HepG2 (cell line): ENCODE measurements around the gene SNRNP25. TPM values are rescaled to one million over a fixed set of nuclear protein-coding genes. Genes with fewer than 3 reads are reported as not detected.
A peak's percentile ranks its signal among the peaks of the same experiment; 100 is the strongest.

Experiments
- BCL6 ChIP-seq: IDR thresholded peaks from 2 replicates; pipeline ENCODE4 v1.6.1; 2016; ENCODE audit warnings: missing genetic modification reagents, missing compliant biosample characterization
- BORCS8-MEF2B ChIP-seq: sonication (generic); formaldehyde crosslinking; IDR thresholded peaks from 2 replicates; pipeline ENCODE4 v1.8.0; 2022; ENCODE audit warnings: mild to moderate bottlenecking, missing genetic modification reagents
- CBFB ChIP-seq: sonication (generic); formaldehyde crosslinking; IDR thresholded peaks from 2 replicates; pipeline ENCODE4 v1.4.0; 2020; ENCODE audit warnings: missing genetic modification reagents
- ETV6 ChIP-seq: sonication (generic); formaldehyde crosslinking; conservative IDR thresholded peaks from 2 replicates; pipeline ENCODE4 v1.4.0; 2020; ENCODE audit warnings: missing genetic modification reagents
- KAT7 ChIP-seq: IDR thresholded peaks from 2 replicates; pipeline ENCODE4 v1.6.1; 2018; ENCODE audit warnings: borderline replicate concordance, missing compliant biosample characterization
- KLF15 ChIP-seq: sonication (generic); formaldehyde crosslinking; IDR thresholded peaks from 2 replicates; pipeline ENCODE4 v1.8.1; 2023; ENCODE audit warnings: borderline replicate concordance, mild to moderate bottlenecking, inconsistent platforms, missing genetic modification reagents, mixed read lengths
- NCOA2 ChIP-seq: sonication (generic); formaldehyde crosslinking; IDR thresholded peaks from 2 replicates; pipeline ENCODE4 v1.8.0; 2022; ENCODE audit warnings: inconsistent platforms
- PCBP2 ChIP-seq: fragments of 200-400 bp; formaldehyde crosslinking; optimal IDR thresholded peaks from 2 replicates; pipeline ENCODE3; 2018; ENCODE audit warnings: low read length, low read depth; ENCODE audit not compliant: poor library complexity, severe bottlenecking
- SP2 ChIP-seq: sonication (generic); formaldehyde crosslinking; IDR thresholded peaks from 2 replicates; pipeline ENCODE4 v1.5.1; 2020; ENCODE audit warnings: mild to moderate bottlenecking, missing genetic modification reagents
- ZBTB26 ChIP-seq: IDR thresholded peaks from 2 replicates; pipeline ENCODE4 v1.6.1; 2016; ENCODE audit warnings: missing compliant biosample characterization, missing genetic modification reagents, borderline replicate concordance
- ZFP91 ChIP-seq: sonication (generic); formaldehyde crosslinking; IDR thresholded peaks from 2 replicates; pipeline ENCODE4 v1.9.0; 2022; ENCODE audit warnings: missing genetic modification reagents, mild to moderate bottlenecking, borderline replicate concordance
- ZNF124 ChIP-seq: sonication (generic); formaldehyde crosslinking; IDR thresholded peaks from 2 replicates; pipeline ENCODE4 v1.4.0; 2020; ENCODE audit warnings: missing genetic modification reagents
- ZNF574 ChIP-seq: sonication (generic); formaldehyde crosslinking; IDR thresholded peaks from 2 replicates; pipeline ENCODE4 v1.4.0; 2020; ENCODE audit warnings: missing genetic modification reagents
- ZNF605 ChIP-seq: sonication (generic); formaldehyde crosslinking; IDR thresholded peaks from 2 replicates; pipeline ENCODE4 v1.8.0; 2022; ENCODE audit warnings: mild to moderate bottlenecking, missing genetic modification reagents
- ZNF790 ChIP-seq: sonication (generic); formaldehyde crosslinking; IDR thresholded peaks from 2 replicates; pipeline ENCODE4 v1.8.0; 2022; ENCODE audit warnings: missing genetic modification reagents, mild to moderate bottlenecking, borderline replicate concordance
- polyA plus RNA-seq, 8 experiments: library from polyadenylated mRNA; depleted of rRNA in 3 of 8; stranded (reverse) in 7 of 8; unstranded in 1 of 8; fragments of >200 nt; fragmentation: Illumina TruSeq in 4 of 8; extraction: Trizol in 4 of 8; gene quantifications; 2 replicates each; pipeline versions ENCODE4 v1.2.1 to v1.2.3, GENCODE V29; 2011 to 2016; ENCODE audit warnings: low read depth in 4 of 8, missing spikeins in 1 of 8, mixed read lengths in 1 of 8; ENCODE audit not compliant: insufficient read depth in 1 of 8
- total RNA-seq, 5 experiments: library from RNA; depleted of rRNA; stranded (reverse); fragments of >200 nt; fragmentation: Illumina TruSeq; extraction: Trizol; gene quantifications; 2 replicates each; pipeline ENCODE4 v1.2.3, GENCODE V29; 2016; ENCODE audit warnings: low read depth in 1 of 5
- TF ChIP-seq, protein P1 (sequence below): sonication (generic); formaldehyde crosslinking; IDR thresholded peaks from 2 replicates; pipeline ENCODE4 v1.5.1; 2020; ENCODE audit warnings: mild to moderate bottlenecking, missing genetic modification reagents, moderate library complexity
- TF ChIP-seq, protein P2 (sequence below): sonication (generic); formaldehyde crosslinking; IDR thresholded peaks from 2 replicates; pipeline ENCODE4 v1.8.0; 2022; ENCODE audit warnings: mild to moderate bottlenecking, missing genetic modification reagents, moderate library complexity
- TF ChIP-seq, protein P3 (sequence below): sonication (generic); formaldehyde crosslinking; IDR thresholded peaks from 2 replicates; pipeline ENCODE4 v1.5.0; 2020; ENCODE audit warnings: mild to moderate bottlenecking, low read depth, missing genetic modification reagents, borderline replicate concordance

Gene SNRNP25
- total and polyA plus RNA-seq, 2 of the 13 experiments (the other 11 are each of a cell fraction or from before 2014, with no cell fraction given), result 34.1 to 97.4 TPM

GRCh38 chr16:78444-79150 lies 25.0 kb downstream of the SNRNP25 start (continued):
- TF ChIP-seq ZBTB26 (CRISPR knock-in tag) (no peak), BCL6 (CRISPR knock-in tag) (no peak), ZNF574 (peak; percentile 16), ZFP91 (CRISPR knock-in tag) (peak; percentile 52; the same call in 1 of the 2 replicates), KAT7 (CRISPR knock-in tag) (peak; percentile 54), PCBP2 (no peak), KLF15 (CRISPR knock-in tag) (no peak), NCOA2 (no peak), BORCS8-MEF2B (CRISPR knock-in tag) (peak; percentile 46; the same call in 1 of the 2 replicates), ZNF605 (CRISPR knock-in tag) (no peak), ZNF790 (CRISPR knock-in tag) (0 out of 2 replicates have a peak, but pooled peaks have one; percentile 44), SP2 (CRISPR knock-in tag) (no peak), ZNF124 (CRISPR knock-in tag) (0 out of 2 replicates have a peak, but pooled peaks have one; percentile 17), ETV6 (CRISPR knock-in tag) (no peak), CBFB (CRISPR knock-in tag) (no peak)
- TF ChIP-seq, protein P1, sequence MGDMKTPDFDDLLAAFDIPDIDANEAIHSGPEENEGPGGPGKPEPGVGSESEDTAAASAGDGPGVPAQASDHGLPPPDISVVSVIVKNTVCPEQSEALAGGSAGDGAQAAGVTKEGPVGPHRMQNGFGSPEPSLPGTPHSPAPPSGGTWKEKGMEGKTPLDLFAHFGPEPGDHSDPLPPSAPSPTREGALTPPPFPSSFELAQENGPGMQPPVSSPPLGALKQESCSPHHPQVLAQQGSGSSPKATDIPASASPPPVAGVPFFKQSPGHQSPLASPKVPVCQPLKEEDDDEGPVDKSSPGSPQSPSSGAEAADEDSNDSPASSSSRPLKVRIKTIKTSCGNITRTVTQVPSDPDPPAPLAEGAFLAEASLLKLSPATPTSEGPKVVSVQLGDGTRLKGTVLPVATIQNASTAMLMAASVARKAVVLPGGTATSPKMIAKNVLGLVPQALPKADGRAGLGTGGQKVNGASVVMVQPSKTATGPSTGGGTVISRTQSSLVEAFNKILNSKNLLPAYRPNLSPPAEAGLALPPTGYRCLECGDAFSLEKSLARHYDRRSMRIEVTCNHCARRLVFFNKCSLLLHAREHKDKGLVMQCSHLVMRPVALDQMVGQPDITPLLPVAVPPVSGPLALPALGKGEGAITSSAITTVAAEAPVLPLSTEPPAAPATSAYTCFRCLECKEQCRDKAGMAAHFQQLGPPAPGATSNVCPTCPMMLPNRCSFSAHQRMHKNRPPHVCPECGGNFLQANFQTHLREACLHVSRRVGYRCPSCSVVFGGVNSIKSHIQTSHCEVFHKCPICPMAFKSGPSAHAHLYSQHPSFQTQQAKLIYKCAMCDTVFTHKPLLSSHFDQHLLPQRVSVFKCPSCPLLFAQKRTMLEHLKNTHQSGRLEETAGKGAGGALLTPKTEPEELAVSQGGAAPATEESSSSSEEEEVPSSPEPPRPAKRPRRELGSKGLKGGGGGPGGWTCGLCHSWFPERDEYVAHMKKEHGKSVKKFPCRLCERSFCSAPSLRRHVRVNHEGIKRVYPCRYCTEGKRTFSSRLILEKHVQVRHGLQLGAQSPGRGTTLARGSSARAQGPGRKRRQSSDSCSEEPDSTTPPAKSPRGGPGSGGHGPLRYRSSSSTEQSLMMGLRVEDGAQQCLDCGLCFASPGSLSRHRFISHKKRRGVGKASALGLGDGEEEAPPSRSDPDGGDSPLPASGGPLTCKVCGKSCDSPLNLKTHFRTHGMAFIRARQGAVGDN, result peak; percentile 51
- TF ChIP-seq, protein P2, sequence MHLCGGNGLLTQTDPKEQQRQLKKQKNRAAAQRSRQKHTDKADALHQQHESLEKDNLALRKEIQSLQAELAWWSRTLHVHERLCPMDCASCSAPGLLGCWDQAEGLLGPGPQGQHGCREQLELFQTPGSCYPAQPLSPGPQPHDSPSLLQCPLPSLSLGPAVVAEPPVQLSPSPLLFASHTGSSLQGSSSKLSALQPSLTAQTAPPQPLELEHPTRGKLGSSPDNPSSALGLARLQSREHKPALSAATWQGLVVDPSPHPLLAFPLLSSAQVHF (CRISPR knock-in tag), result no peak
- TF ChIP-seq, protein P3, sequence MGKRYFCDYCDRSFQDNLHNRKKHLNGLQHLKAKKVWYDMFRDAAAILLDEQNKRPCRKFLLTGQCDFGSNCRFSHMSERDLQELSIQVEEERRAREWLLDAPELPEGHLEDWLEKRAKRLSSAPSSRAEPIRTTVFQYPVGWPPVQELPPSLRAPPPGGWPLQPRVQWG (CRISPR knock-in tag), result no peak
